NCI-H1417 (cell line): Measurements from ENCODE around the gene CCR4.
"Not testable (repeated sequence)": the region's sequence is repeated elsewhere in the genome, so short reads cannot be mapped to it uniquely, and the experiment has no call there.

ENCODE experiments used
- DNase-seq, 3 experiments: peaks; one replicate each; lab custom pipeline; 2025; lab: John Stamatoyannopoulos, UW

The CCR4 gene

GRCh38 chr3:32983124-32983523 lies 31.7 kb downstream of the CCR4 start:
- no peak for DNase-seq

- DNase-seq: not testable (repeated sequence)
Observed at GRCh38 chr3:32984918-32985317, 33.5 kb downstream of the CCR4 start.

- no peak for DNase-seq
Observed at GRCh38 chr3:32989171-32989570, 37.7 kb downstream of the CCR4 start.

GRCh38 chr3:32990116-32990515 lies 38.7 kb downstream of the CCR4 start:
- no peak for DNase-seq

GRCh38 chr3:32991781-32992180 lies 40.3 kb downstream of the CCR4 start:
- no peak for DNase-seq

GRCh38 chr3:32992310-32992686 lies 40.9 kb downstream of the CCR4 start:
- no peak for DNase-seq

GRCh38 chr3:32994045-32994444 lies 42.6 kb downstream of the CCR4 start:
- DNase-seq: no peak

- no peak for DNase-seq
Observed at GRCh38 chr3:32995098-32995497, 43.7 kb downstream of the CCR4 start.

- DNase-seq: no peak
Observed at GRCh38 chr3:32996048-32996754, 44.8 kb downstream of the CCR4 start.

- DNase-seq: no peak
Observed at GRCh38 chr3:32996755-32997091, 45.3 kb downstream of the CCR4 start.

GRCh38 chr3:32998631-32999451 lies 47.4 kb downstream of the CCR4 start:
- DNase-seq: no peak

- DNase-seq: no peak
Observed at GRCh38 chr3:33000691-33001385, 49.4 kb downstream of the CCR4 start.

- no peak for DNase-seq
Observed at GRCh38 chr3:33001889-33002288, 50.4 kb downstream of the CCR4 start.

GRCh38 chr3:33003308-33003707 lies 51.9 kb downstream of the CCR4 start:
- no peak for DNase-seq

GRCh38 chr3:33004205-33004604 lies 52.8 kb downstream of the CCR4 start:
- no peak for DNase-seq

GRCh38 chr3:33004961-33005360 lies 53.5 kb downstream of the CCR4 start:
- no peak for DNase-seq
